Stimulated activated CD8-positive, alpha-beta memory T cell treated with anti-CD3 and anti-CD28 coated beads, Interleukin-7, amount 100 ng/mL, for 48 hours (primary cell): ENCODE data around the gene LTF.

Source experiments
- DNase-seq, 2 donors: peaks; one replicate each; pipeline ENCODE4 v3.0.0-alpha.2; 2020; ENCODE audit warnings: low read depth in 1 of 2; ENCODE audit errors: extremely low read depth in 1 of 2

Gene LTF

DNA sequence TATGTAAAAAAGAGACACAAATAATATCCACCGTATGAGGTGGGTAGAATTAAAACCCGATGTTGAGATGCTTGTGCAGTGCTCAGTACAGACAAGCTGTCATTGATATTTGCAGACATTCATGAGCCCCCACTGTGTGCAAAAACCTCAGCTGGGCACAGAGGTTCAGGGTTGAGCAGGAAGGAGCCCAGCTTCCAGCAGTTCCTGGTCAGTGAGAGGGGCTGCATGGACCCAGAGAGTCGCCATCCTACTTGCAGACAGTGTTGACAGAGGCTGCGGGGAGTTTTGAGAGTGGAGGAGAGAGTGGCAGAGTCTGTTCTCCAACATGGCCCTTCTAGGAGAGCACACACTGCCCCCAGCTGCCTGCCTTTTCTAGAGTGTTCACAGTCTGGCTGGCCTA, 6.1 kb upstream of the LTF start:
- no peak for DNase-seq

DNA sequence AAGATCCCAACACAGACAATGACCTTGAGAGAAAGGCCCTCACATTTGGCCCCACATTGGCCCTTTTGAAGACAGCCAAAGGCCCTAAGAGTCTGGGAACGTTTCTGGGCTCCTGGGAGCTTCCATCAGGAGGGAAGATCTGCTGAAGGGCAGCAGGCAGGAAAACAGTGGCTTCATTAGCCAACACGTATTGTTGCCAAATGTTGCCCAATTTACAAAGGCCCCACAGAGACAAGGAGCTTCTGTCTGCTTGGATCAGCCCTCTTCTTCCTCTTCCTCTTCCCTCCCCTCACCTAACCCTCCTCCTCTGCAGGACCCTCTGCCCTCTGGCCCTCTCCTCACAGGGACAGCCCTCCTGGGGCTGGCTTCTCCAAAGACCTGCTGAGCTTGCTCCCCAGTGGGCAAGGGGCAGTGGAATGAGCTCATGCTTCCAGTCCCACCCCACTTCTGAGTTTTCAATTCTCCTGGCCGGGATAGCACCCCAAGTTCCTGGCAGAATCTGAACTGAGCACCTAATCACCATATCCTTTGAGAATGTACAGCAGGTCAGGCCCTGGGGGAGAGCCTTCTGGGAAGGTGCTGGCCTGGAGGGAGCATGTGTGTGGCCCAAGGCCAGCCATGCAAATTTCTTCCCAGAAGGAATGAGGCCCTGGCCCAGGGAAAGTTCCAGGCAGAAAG, 5.1 kb upstream of the LTF start:
- DNase-seq = no peak

DNA sequence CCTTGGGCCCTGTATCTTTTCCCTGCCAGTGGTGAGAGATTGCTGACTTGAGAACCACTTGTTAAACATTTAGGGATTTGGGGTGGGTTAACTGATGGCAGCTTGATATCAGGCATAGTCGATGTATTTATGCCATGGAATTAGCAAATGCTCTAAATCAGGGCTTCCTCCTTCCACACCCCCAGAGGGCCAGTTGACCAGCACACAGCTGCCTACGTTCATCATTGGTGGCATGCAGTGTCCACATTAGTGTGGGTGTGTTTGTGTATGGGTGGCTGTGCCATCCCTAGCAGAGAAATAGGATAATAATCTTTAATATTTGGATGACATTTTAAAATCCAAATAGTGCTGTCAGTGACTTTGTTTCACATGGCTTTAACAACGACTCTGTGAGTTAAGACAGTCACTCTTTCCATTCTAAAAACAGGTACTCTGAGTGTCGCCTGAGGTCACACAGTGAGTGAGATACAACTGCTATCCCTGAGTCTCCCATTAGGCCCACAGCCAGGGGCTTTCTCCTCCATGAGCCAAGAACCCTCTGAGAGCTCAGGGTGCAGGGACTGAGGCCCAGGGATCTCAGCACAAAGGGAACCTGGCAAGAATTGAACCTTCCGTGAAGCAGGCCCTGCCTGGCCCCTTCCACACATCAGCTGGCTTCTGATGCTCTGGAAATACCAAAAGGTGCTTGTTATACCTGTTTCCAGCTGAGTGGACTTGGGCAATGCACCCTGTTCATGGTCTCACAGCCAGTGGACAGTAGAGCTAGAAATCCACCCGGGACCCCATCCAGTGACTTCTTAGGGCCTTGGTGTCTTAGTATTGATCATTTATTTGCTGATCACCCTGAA, 4.3 kb upstream of the LTF start:
- DNase-seq = no peak

DNA sequence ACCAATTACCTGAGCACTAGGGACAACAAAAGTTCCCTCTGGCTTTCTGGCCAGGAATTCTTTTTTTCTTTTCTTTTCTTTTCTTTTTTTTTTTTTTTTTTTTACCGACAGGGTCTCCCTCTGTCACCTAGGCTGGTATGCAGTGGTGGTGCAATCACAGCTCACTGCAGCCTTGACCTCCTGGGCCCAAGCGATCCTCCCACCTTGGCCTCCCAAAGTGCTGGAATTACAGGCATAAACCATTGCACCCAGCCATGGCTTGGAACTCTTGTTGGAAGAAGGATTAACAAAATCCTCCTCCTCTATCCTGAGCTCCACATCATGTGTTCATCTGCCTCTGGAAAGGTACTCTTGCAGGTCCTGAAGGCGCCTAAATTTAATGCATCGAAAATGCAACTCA, 2.9 kb upstream of the LTF start:
- no peak for DNase-seq

DNA sequence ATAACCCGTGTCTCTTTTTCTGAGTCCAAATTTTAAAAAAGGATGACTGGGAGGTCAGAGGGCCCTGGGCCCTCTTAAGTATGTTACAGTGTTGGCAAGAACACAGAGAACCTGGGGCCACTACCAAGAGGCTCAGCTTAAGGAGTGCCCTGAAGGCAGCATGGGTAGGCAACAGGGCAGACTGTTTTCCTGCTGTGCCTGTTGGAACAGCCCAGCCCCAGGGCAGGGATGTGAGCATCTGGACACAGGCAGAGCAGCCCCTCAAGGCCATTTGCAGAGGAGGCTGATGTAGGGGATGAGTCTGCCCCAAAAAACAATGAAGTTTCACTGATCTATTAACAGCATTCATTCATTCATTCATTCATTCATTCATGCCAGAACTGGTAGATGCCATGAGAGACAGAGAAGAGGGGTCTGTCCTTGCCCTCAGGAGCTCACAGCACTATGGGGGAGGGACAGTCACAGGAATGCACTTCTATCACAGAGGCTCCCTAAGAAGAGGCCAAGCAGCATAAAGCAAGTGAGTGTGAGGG, 2.2 kb upstream of the LTF start:
- no peak for DNase-seq

DNA sequence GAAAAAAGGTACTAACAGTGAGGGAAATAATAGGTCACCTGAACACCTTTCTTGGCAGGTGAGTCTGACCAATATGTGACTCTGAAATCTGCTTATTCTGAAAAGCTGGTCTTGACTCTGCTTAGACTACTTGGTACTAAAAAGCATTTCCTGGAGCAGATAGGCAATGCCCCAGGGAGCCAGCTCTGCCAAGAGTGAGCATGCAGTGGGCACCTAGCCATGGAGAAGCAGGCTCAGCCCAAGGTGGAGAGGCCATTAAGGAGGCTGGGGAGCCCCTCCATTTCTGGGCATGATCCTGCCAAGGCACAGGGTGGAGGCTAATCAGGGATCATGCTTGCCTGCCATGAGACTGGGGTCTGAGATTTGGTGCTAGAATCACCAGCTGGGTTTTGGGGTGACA, 1.6 kb upstream of the LTF start:
- no peak for DNase-seq

DNA sequence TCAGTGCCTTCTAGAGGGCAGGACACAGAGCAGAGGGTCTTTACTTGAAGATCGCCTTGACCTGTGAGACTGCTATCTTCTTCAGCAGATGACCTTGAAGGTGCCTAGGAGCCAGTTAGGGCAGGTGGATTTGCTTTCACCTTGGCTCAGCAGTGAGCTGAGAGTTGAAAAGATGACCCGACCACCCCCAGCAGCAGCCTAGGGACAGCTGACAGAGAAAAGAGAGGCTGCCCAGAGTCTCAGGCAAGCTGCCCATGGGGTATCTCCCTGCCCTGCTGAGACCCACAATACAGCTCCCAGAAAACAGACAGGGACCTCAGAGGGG, 453 bp upstream of the LTF start:
- no peak for DNase-seq

DNA sequence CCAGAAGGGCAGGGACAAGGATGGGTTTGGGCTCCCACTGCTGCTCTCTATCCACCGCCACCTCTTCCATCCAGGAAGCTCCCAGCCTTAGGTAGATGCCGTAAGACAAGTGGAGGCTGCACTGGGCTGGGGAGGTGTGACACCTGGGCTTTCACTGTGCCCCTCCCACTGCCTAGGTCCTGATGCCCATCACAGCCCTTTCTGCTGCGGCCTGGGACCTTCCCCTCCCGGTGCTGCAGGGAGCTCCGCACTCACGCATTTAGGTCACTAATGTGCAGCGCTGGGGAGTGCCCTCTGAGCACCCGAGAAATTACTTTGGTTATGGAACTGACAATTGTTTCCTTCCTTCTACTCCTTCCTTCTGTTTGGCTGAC, 850 bp downstream of the LTF start:
- DNase-seq = no peak

DNA sequence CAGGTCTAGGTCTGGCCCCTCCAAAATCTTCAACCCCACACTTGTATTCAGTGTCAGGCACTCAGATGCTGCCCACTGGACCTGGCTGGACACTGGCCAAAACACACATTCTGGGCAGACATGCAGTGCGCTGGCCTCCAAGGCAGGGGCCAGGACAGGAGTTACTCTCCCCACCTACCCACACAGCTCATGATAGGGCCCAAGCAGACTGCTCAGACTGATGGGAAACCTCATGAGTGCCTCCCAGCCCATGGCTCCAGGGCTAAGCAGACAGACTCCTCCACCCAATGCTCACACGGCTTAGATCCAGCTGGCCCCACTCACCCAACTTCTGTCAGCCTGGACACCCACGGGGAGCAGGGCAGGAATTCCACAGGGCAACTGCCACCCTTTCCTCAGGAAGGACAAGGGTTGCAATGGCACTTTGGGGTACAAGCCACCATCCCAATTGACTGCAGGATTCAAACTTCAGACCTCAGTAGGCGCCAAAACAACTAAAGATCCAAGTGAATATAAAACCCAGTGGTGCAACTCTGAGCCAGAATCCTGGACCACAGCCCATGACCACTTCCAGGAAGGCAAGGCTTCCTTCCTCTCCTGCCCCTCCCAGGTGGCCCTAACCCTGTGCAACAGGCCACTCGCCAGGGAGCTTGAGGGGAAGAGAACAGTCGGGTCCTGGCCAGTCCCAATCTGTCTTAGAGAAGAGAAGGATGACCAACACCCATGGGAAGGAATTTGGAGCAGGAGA, 1.4 kb downstream of the LTF start:
- no peak for DNase-seq

DNA sequence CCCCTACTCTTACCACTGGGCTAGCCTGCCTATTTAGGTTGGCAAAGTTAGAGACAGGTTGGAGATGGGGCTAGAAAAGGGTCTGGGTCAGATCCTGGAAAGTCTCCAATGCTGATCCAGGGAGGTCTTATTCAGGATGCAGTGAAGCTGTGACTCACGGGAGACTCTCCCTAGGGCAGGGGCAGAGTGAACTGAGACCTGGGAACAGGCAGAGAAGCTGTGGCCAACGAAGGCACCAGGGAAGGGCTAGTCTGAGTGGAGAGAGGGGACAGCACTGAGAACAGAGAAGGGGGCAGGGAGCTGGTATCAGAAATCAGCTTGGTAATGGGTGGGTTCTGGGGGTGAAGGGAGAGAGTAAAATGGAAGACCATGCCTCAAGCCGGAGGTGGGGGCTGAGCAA, 2.2 kb downstream of the LTF start:
- no peak for DNase-seq

DNA sequence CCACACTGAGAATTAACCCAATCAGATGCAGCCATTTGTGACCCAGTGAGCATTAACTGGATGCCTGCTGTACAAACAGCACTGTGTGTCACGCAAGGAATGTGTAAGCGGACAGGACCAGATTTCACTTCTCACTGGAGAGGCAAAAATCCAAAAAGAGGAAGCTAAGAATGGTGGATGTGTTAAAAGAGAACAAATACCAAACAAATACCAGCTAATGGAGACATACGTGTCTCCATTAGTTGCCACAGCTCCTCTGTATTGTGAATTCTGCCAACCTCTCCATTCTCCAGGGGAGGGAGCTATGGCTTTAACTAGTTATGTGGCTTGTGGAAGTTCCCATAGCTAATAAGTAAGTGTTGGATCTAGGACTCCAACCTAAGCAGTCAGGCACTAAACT, 2.6 kb downstream of the LTF start:
- no peak for DNase-seq

DNA sequence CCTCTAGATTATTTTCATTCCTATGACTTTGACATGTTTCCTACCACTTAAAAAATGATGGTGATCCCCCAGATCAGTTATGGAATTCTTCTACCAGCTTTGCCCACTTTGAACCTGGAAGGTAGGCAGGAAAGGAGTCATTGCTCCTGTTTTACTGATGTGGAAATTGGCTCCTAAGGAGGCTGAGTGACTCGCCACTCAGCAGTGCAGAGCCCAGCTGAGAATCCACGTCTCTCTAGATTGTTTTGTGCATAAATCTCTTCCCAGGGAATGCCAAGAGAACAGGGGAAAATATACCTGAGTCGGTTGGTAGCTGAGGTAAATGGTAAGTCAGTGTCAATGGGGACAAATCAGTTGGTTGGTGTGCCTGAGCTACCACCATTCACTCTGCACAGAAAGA, 4.7 kb downstream of the LTF start:
- no peak for DNase-seq

DNA sequence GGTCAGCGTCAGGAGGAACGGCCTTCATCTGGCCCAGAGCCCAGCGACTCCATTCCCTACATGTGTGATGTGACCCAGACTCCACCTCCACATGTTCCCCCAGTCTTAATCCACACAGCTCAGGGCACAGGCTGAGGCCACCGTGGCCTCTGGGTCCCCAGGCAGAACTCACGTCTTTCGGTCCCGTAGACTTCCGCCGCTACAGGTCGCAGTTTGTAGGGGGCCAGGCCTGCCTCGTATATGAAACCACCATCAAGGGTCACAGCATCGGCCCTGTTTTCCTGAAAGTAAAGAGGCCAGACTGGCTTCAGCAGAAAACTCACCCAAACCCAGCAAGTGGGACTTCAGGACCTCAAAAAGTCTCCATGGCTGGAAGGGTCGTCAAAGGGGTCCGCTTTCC, 8.6 kb downstream of the LTF start:
- DNase-seq = no peak

DNA sequence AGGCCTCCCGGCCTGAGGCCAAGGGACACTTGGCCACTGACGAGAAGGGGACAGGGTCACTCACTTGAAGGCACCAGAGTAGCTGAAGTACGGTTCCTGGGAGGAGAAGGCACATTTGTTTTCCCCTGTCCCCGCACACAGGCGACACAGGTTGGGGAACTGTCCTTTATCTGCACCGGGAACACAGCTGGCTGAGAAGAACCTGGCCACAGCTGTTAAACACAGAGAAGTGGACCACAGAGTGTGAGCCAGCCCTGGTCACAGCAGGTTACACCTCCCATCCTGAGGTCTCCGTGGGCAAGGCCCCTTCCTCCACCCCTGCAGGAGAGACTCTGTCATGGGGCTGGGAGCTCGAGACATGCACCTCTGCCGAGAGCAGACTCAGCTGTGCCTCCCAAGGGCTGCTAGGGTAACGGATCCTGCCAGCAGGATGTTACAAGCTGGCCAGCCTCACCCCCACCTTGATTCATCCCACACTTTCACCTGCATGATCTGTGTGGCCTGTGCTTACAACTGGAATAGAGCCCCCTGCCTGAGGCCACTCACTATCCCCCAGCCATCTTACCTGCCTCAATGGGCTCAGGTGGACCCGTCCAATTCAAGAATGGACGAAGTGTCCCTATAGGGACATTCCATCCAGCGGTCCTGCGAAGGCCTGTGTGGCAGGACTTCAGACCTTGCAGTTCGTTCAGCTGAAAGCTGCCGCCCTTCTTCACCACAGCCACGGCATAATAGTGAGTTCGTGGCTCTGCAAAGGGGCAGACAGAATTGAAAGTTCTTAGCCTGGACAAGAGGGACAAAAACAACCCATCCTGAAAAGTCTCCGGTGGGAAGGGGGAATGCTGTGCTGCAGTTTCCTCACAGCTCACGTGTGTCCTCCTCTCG, 9.2 kb downstream of the LTF start:
- no peak for DNase-seq

DNA sequence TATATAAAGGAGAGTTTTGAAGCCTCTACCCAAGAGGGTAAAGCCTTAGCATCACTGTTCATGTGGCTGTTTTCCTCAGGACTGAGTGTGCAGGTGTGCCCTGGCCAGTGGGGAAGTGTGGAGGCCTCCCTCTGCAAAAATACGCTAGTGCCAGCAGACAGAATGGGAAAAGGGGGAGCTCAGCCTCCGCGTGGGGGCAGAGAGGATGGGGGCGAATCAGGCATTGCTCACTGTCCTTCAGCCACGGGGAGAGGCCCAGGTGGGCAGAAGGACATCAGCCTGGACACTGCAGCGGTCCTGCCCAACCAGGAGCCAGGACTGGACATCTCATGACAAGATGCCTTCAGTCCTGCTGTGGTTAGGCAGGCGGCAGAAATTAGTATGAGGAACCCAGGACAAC, 10.1 kb downstream of the LTF start:
- DNase-seq = no peak

DNA sequence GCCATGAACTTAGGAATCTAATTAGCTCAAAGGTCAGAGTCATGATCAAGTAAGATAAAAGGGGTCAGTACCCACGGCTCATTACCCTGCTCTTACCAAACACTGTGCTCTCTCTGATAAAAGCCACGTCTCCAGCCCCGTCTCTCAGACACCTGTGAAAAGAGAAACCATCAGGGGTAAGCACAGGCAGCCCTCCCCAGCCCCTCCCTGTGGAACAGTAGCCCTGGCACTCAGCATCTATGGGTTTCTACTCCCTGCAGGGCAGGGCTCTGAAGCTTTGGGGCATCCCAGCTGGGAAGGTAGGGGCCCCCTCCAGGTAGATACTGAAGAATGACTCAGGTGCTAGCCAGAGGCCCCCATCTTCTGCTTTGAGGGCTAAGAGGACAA, 10.5 kb downstream of the LTF start:
- no peak for DNase-seq

DNA sequence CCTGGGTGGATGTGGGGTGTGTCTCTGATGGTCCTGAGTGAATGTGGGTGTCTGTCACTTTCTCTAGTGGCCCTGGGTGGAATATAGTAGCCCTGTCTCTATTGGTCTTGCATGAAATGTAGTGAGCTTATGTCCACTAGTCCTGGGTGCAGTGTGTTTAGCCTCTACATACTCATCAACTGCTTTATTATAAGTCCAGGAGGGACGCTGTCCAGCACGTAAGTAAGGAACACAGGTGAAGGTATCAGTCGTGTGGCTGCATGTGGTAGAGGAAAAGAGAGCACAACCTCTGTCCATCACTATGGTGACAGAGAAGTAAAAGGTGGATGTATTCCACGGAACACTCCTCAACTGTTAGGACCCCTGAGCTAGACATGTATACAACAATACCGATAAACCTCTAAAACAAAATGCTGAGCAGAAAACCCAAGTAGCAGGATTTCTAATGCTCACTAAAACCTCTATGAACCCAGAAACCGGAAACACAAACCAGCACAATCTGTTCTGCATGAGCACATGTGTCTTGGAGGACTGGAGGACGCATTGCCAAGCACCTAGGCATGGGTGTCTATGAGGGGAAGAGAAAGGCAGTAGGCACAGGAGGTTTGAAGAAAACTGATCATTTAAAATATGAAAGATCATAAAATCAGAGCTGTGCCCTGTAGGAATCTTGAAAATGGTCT, 11.0 kb downstream of the LTF start:
- DNase-seq = no peak

DNA sequence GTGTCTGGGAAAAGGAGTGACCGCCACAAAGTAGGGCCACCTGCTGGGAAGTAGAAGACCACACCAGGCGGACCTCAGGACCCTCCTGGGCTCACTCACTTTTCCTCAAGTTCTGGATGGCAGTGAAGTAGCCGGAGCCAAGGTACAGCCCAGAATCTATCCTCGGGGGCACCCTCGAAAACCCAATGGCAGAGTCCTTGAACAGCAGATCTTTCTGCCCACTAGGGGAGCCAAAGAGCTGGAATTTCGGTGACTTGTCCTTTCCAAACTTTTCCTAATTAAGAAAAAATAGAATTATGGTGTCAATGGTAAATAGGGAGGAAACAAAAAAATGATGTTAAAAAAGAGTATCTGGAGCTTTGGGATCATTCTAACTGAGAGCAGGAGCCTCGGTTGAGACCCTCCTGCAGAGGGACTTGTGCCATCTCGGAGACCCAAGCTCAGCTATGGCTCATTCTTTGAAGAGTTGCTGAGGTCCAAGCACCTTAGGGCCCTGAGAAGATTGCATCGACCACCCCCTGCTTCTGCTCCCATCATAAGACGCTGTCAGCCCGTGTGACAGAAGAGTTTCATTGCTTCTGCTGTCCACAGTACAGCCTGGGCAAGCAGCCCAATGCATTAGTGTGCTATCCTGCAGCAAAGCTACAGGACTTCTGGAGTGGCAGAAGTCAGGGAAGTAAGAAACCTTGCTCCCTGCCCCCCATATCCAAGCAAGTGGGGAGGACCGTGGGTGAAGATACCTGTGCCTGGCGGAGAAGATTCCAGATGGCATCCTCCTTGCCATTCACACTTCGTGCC, 14.8 kb downstream of the LTF start:
- no peak for DNase-seq

DNA sequence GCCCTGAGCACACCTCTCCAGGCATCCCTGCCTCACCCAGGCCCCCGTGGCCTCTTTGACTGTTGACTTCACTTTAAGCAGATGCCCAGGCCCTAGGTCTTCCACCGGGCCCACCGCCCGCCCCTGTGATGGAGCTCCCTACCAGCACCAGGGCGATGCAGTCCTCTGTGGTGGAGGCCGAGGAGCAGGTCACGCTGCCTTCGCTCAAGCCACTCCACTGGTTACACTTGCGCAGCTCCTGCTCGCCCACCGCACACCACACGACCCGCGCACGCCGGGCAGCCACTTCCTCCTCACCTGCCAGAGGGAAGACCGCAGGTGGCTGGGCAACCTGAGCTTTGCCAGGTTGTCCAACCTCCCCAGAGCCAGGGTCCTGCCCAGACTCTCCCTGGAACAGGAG, 16.0 kb downstream of the LTF start:
- DNase-seq = no peak
